Kidney (tissue), 14 donors: Measurements from ENCODE around the gene SRRM2. TPM values are rescaled to one million over a fixed set of nuclear protein-coding genes. Genes with fewer than 3 reads are reported as not detected.

ENCODE experiments used
- DNase-seq, 5 donors: peaks; one replicate each; pipeline ENCODE4 v3.0.0-alpha.2; 2013 to 2020
- FAIRE-seq: peaks from 2 replicates; lab custom pipeline; 2012; peaks lifted over from hg19 to GRCh38; lab: Jason Lieb, UNC
- H3K27ac ChIP-seq, 2 donors: one replicate each; pipeline ENCODE4 v1.7.0; 2013; ENCODE audit warnings: low read depth in 2 of 2, low read length in 2 of 2, inconsistent platforms in 1 of 2
- H3K27me3 ChIP-seq: one replicate; pipeline ENCODE4 v1.7.1; 2013; ENCODE audit warnings: low read length, inconsistent platforms; ENCODE audit not compliant: control insufficient read depth, insufficient read depth
- H3K36me3 ChIP-seq, 3 donors: one replicate each; pipeline versions ENCODE4 v1.7.0 to v1.7.1; 2013; ENCODE audit warnings: low read length in 3 of 3, control low read depth in 1 of 3, inconsistent platforms in 1 of 3; ENCODE audit not compliant: insufficient read depth in 3 of 3, control insufficient read depth in 2 of 3
- H3K4me1 ChIP-seq, 3 donors: one replicate each; pipeline versions ENCODE4 v1.7.0 to v1.7.1; 2013; ENCODE audit warnings: low read length in 3 of 3, inconsistent platforms in 1 of 3, low read depth in 1 of 3; ENCODE audit not compliant: control insufficient read depth in 2 of 3, insufficient read depth in 2 of 3
- H3K4me3 ChIP-seq, 3 donors: one replicate each; pipeline versions ENCODE4 v1.7.0 to v1.8.1; 2013; ENCODE audit warnings: low read length in 3 of 3, control low read depth in 1 of 3, inconsistent platforms in 1 of 3
- H3K9ac ChIP-seq, 3 donors: one replicate each; pipeline versions ENCODE4 v1.7.0 to v1.7.1; 2013; ENCODE audit warnings: low read length in 3 of 3, control low read depth in 1 of 3, inconsistent platforms in 1 of 3
- H3K9me3 ChIP-seq, 3 donors: one replicate each; pipeline versions ENCODE4 v1.7.0 to v1.7.1; 2013; ENCODE audit warnings: low read length in 3 of 3, control low read depth in 1 of 3, inconsistent platforms in 1 of 3; ENCODE audit not compliant: control insufficient read depth in 2 of 3, insufficient read depth in 1 of 3
- intact Hi-C: fragments of 100-400 bp; cut with DNase I; formaldehyde crosslinking; loops from one replicate; pipeline ENCODE4 v1.11.1; 2022
- polyA plus RNA-seq: library from polyadenylated mRNA; stranded (reverse); fragments of 350-450 nt; fragmentation: Illumina TruSeq; extraction: RNeasy Lipid Tissue Mini Kit (QIAGEN cat#74804); gene quantifications from one replicate; pipeline ENCODE4 v1.2.3, GENCODE V29; 2014; ENCODE audit warnings: low read depth, low replicate concordance; ENCODE audit not compliant: insufficient read depth
- total RNA-seq: library from RNA; stranded (reverse); fragmentation: NEBNext Ultra II Directional; extraction: Animal tissue kit (Norgen Biotek cat#: 25700); gene quantifications from one replicate; pipeline ENCODE4 v1.2.1, GENCODE V29; 2021
- TF ChIP-seq, protein P1 (sequence below): IDR thresholded peaks from 3 replicates; pipeline ENCODE4 v1.5.1; 2012; ENCODE audit warnings: mild to moderate bottlenecking, moderate library complexity, borderline replicate concordance; ENCODE audit not compliant: insufficient read depth; ENCODE audit errors: extremely low read depth
- donor health status: control.
- donor health status: control.
- donor health status: control.
- donor health status: control.
- donor health status: control.
- donor health status: DM: yes; HTN: yes; CAD: no.
- donor health status: Normal renal cell carcinoma (clear cell type).

SRRM2 gene
- total and polyA plus RNA-seq, 2 donors from 2014 or later, result 386 to 621 TPM

DNA sequence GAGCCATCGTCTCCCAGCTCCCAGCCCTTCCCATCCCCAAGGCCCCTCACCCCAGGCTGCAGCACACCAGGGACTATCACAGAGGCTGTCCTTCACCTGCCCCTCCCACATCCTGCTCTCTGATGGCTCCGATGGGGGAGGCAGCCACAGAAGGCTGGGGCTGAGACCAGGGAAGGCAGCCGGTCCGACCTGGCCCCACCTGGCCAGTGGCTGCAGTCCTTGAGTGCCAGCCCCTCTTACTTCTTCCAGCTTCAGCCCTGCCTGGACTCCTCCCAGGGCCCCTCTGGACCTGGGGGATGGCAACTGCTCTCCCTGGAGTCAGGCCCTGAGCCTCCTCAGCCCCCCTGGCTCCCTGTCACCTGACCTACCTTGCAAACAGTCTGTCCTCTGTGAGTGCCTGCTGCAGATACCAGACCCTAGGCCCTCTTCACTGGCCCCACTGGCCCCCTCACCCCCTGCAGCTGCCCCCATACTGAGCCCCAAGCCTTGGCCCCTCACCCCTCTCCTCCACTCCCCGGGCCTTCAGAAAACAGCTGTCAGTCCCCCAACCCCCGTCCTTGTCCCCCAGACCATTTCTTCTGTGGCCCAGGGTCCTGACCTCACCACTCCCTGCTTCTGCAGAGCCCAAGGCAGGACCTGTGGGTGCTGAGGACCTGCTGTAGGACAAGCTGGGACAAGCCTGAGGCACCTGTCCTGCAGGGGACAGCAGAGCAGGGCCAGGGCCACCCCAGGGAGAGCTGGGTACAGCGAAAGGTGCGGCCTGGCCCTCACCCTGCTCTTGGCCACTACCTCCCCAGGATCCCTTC lies 12.6 kb upstream of the SRRM2 start:
- Histone ChIP-seq H3K9me3 (no peaks in the 10 kb centered on the region), H3K36me3 (no peaks in the 10 kb centered on the region), H3K27me3 (no peaks in the 10 kb centered on the region), H3K4me3 (no peak overlapping the region), H3K27ac (no peak overlapping the region), H3K9ac (no peak overlapping the region), H3K4me1 (no peaks in the 10 kb centered on the region)
- FAIRE-seq (no peak), DNase-seq (peak in 4 of 5 donors; percentile 19 to 51 (median 31))
- intact Hi-C loops, result no loop called here
- TF ChIP-seq, protein P1, sequence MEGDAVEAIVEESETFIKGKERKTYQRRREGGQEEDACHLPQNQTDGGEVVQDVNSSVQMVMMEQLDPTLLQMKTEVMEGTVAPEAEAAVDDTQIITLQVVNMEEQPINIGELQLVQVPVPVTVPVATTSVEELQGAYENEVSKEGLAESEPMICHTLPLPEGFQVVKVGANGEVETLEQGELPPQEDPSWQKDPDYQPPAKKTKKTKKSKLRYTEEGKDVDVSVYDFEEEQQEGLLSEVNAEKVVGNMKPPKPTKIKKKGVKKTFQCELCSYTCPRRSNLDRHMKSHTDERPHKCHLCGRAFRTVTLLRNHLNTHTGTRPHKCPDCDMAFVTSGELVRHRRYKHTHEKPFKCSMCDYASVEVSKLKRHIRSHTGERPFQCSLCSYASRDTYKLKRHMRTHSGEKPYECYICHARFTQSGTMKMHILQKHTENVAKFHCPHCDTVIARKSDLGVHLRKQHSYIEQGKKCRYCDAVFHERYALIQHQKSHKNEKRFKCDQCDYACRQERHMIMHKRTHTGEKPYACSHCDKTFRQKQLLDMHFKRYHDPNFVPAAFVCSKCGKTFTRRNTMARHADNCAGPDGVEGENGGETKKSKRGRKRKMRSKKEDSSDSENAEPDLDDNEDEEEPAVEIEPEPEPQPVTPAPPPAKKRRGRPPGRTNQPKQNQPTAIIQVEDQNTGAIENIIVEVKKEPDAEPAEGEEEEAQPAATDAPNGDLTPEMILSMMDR, result no peak

DNA sequence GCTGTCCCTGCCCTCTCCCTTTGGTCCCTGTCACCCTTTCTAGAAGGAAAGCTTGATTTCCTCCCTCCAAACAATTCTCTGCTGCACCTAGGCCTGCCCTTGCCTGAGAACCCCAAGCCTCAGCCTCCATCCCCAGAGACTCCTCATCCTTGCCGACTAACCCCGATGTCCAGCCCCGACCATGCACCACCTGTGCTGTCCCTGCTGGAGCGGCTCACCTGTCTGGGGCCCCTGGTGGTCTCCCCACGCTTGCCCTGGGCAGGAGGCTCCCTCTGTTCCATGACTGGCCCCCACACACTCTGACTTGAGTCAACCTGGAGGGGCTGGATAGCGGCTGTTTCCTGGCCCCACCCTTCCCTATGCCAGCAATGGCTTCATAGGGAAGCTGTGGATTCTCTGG lies 12.0 kb upstream of the SRRM2 start:
- TF ChIP-seq, protein P1, result no peak
- FAIRE-seq, result no peak

DNA sequence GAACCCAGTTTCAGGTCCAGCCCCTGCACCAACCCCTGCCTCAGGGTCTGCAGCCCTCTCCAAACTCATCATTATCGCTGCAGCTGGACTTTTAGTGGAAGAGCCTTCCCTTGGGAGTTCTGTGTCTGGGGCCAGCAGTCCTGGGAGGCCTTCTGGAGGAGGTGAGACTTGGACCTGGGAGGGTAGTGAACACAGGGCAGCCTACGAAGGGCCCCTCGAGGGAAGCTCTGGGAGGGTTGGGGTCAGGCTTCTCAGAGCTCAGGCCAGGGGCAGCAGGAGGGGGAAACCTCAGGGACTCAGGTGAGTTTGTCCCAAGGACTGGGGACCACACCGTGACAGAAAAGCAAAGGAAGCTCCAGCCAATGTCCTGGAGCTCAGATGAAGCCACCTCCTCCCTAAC lies 11.3 kb upstream of the SRRM2 start:
- Histone ChIP-seq H3K4me1 (no peaks in the 10 kb centered on the region), H3K9ac (no peak overlapping the region), H3K27me3 (no peaks in the 10 kb centered on the region), H3K9me3 (no peaks in the 10 kb centered on the region), H3K4me3 (no peak overlapping the region), H3K27ac (no peak overlapping the region), H3K36me3 (no peaks in the 10 kb centered on the region)
- intact Hi-C loops, result no loop called here
- TF ChIP-seq, protein P1, result no peak
- DNase-seq (peak in 1 of 5 donors; percentile 39), FAIRE-seq (no peak)

More for the DNA sequence above, 12.0 kb upstream of the SRRM2 start:
- H3K27me3 ChIP-seq, result no peaks in the 10 kb centered on the region
- H3K9ac ChIP-seq, result no peak overlapping the region
- H3K27ac ChIP-seq, result no peak overlapping the region
- no peak overlapping the region for H3K4me3 ChIP-seq
- H3K36me3 ChIP-seq, result no peaks in the 10 kb centered on the region
- H3K9me3 ChIP-seq, result no peaks in the 10 kb centered on the region
- intact Hi-C loops, result no loop called here
- no peaks in the 10 kb centered on the region for H3K4me1 ChIP-seq
- peak in 1 of 5 donors; percentile 35 for DNase-seq
